GM23338 (cell line): ENCODE results near the gene SSTR1. TPM values are rescaled to one million over a fixed set of nuclear protein-coding genes. Genes with fewer than 3 reads are reported as not detected.

ENCODE experiments used
- ATAC-seq: fragments of 200-7000 bp; cut with Tn5 transposase; 3 replicates; pipeline ENCODE4 v1.9.1; 2020
- DNase-seq: peaks from one replicate; pipeline ENCODE4 v3.0.0-alpha.2; 2015; ENCODE audit warnings: low spot score
- H2AFZ ChIP-seq: fragments of 200-600 bp; sonication (generic); 2 replicates; pipeline ENCODE4 v1.8.0; 2016; ENCODE audit warnings: antibody characterized with exemption, mild to moderate bottlenecking, moderate library complexity
- H3F3A ChIP-seq: fragments of 200-600 bp; sonication (generic); replicated peaks from 2 replicates; pipeline ENCODE4 v1.8.0; 2017; ENCODE audit warnings: antibody characterized with exemption, mixed run types, low read depth
- H3K27ac ChIP-seq: fragments of 200-600 bp; sonication (generic); 2 replicates; pipeline ENCODE4 v1.6.1; 2016; ENCODE audit warnings: low read depth
- H3K27me3 ChIP-seq: fragments of 200-600 bp; sonication (generic); 2 replicates; pipeline ENCODE4 v1.8.0; 2016; ENCODE audit warnings: mild to moderate bottlenecking, mixed run types, moderate library complexity; ENCODE audit not compliant: insufficient read depth
- H3K36me3 ChIP-seq: fragments of 200-600 bp; sonication (generic); 2 replicates; pipeline ENCODE4 v1.8.0; 2016; ENCODE audit warnings: mild to moderate bottlenecking; ENCODE audit not compliant: insufficient read depth
- H3K4me1 ChIP-seq: fragments of 200-600 bp; sonication (generic); 2 replicates; pipeline ENCODE4 v1.8.0; 2016; ENCODE audit warnings: mild to moderate bottlenecking, moderate library complexity; ENCODE audit not compliant: insufficient read depth
- H3K4me2 ChIP-seq: fragments of 200-600 bp; sonication (generic); 2 replicates; pipeline ENCODE4 v1.7.1; 2017; ENCODE audit warnings: mixed run types
- H3K4me3 ChIP-seq: fragments of 200-600 bp; sonication (generic); 2 replicates; pipeline ENCODE4 v1.6.1; 2016; ENCODE audit warnings: mixed run types
- H3K79me2 ChIP-seq: fragments of 200-600 bp; sonication (generic); replicated peaks from 2 replicates; pipeline ENCODE4 v1.8.0; 2017; ENCODE audit warnings: mild to moderate bottlenecking; ENCODE audit not compliant: insufficient read depth
- H3K9me2 ChIP-seq: fragments of 200-600 bp; sonication (generic); 2 replicates; pipeline ENCODE4 v1.8.0; 2017; ENCODE audit not compliant: insufficient read depth
- H4K20me1 ChIP-seq: fragments of 200-600 bp; sonication (generic); replicated peaks from 2 replicates; pipeline ENCODE4 v1.8.0; 2017; ENCODE audit warnings: mild to moderate bottlenecking; ENCODE audit not compliant: insufficient read depth
- H3K27ac Mint-ChIP-seq: 2 replicates; pipeline ENCODE4 v1.8.0; 2020; ENCODE audit warnings: inconsistent platforms, mild to moderate bottlenecking, moderate library complexity, mixed read lengths
- H3K27me3 Mint-ChIP-seq: 3 replicates; pipeline ENCODE4 v1.8.0; 2022; ENCODE audit warnings: low read depth, mild to moderate bottlenecking, moderate library complexity, mixed read lengths, inconsistent platforms; ENCODE audit not compliant: insufficient read depth, poor library complexity
- H3K36me3 Mint-ChIP-seq: 3 replicates; pipeline ENCODE4 v1.8.0; 2021; ENCODE audit warnings: low read depth, mild to moderate bottlenecking, inconsistent platforms, moderate library complexity, mixed read lengths
- H3K4me1 Mint-ChIP-seq: 3 replicates; pipeline ENCODE4 v1.8.0; 2020; ENCODE audit warnings: mild to moderate bottlenecking, inconsistent platforms, mixed read lengths
- H3K4me3 Mint-ChIP-seq: 3 replicates; pipeline ENCODE4 v1.8.0; 2021; ENCODE audit warnings: moderate library complexity, mild to moderate bottlenecking, inconsistent platforms, mixed read lengths
- H3K9me3 Mint-ChIP-seq: 3 replicates; pipeline ENCODE4 v1.8.0; 2020; ENCODE audit warnings: moderate library complexity, mild to moderate bottlenecking, inconsistent platforms, mixed read lengths
- CREB1 ChIP-seq: fragments of 250-450 bp; sonication (Bioruptor Pico); IDR thresholded peaks from 2 replicates; pipeline ENCODE4 v1.5.0; 2020; ENCODE audit warnings: low read depth, mild to moderate bottlenecking, moderate library complexity
- EZH2 ChIP-seq: fragments of 200-600 bp; sonication (generic); IDR thresholded peaks from one replicate; pipeline ENCODE4 v1.8.0; 2017; ENCODE audit warnings: antibody characterized with exemption, mild to moderate bottlenecking, low read depth; ENCODE audit not compliant: unreplicated experiment
- EZH2phosphoT487 ChIP-seq: fragments of 200-600 bp; sonication (generic); IDR thresholded peaks from one replicate; pipeline ENCODE4 v1.8.1; 2018; ENCODE audit warnings: antibody characterized with exemption; ENCODE audit not compliant: unreplicated experiment
- JUNB ChIP-seq: IDR thresholded peaks from one replicate; pipeline ENCODE4 v1.6.1; 2016; ENCODE audit warnings: antibody characterized with exemption; ENCODE audit not compliant: unreplicated experiment
- NANOG ChIP-seq: IDR thresholded peaks from 2 replicates; pipeline ENCODE4 v1.6.1; 2016; ENCODE audit warnings: antibody characterized with exemption, borderline replicate concordance
- POLR2AphosphoS5 ChIP-seq: IDR thresholded peaks from 2 replicates; pipeline ENCODE4 v1.6.1; 2016; ENCODE audit warnings: antibody characterized with exemption, low read depth
- STAT1 ChIP-seq: IDR thresholded peaks from one replicate; pipeline ENCODE4 v1.6.1; 2016; ENCODE audit warnings: antibody characterized with exemption; ENCODE audit not compliant: unreplicated experiment
- ZNF114 ChIP-seq: fragments of 250-450 bp; sonication (Bioruptor Pico); IDR thresholded peaks from 2 replicates; pipeline ENCODE4 v1.5.0; 2020; ENCODE audit warnings: mild to moderate bottlenecking, moderate library complexity
- polyA plus RNA-seq: library from polyadenylated mRNA; unstranded; fragments of >200 nt; fragmentation: Nextera tagmentation; extraction: Ambion mirVana; gene quantifications from 2 replicates; pipeline ENCODE4 v1.2.1, GENCODE V29; 2016
- total RNA-seq: library from RNA; depleted of rRNA; stranded (reverse); fragments of >200 nt; shearing (Covaris generic); gene quantifications from 2 replicates; pipeline ENCODE4 v1.2.3, GENCODE V29; 2014
- TF ChIP-seq, protein P1 (sequence below), 2 experiments: fragments of 200-600 bp in 1 of 2; sonication (generic) in 1 of 2; conservative IDR thresholded peaks; 2 replicates each; pipeline versions ENCODE4 v1.5.1 to v1.6.1; 2016 to 2017; ENCODE audit warnings: antibody characterized with exemption in 2 of 2, low read depth in 2 of 2, mild to moderate bottlenecking in 2 of 2, moderate library complexity in 1 of 2
- TF ChIP-seq, protein P2 (sequence below): IDR thresholded peaks from 2 replicates; pipeline ENCODE4 v1.6.1; 2016; ENCODE audit warnings: antibody characterized with exemption

Gene SSTR1
- total and polyA plus RNA-seq, 2 experiments from 2014 or later = 0.42 to 0.80 TPM

- no peak overlapping the region for H3K4me3 Mint-ChIP-seq
- DNase-seq (no peak), ATAC-seq (no peak)
- Histone ChIP-seq H3K4me3 (no peak overlapping the region), H2AFZ (no peak overlapping the region), H3K27ac (no peak overlapping the region), H3K79me2 (no peaks in the 10 kb centered on the region), H3F3A (no peaks in the 10 kb centered on the region), H4K20me1 (no peaks in the 10 kb centered on the region), H3K4me2 (no peak overlapping the region), H3K36me3 (no peaks in the 10 kb centered on the region), H3K27me3 (peaks cover 89% of the 10 kb centered on the region), H3K9me2 (no peaks in the 10 kb centered on the region), H3K4me1 (peaks cover 7% of the 10 kb centered on the region; the same call in 1 of the 2 replicates)
- H3K9me3 Mint-ChIP-seq = no peaks in the 10 kb centered on the region
- no peaks in the 10 kb centered on the region for H3K36me3 Mint-ChIP-seq
- peaks cover 10% of the 10 kb centered on the region; the same call in 2 of the 3 replicates for H3K4me1 Mint-ChIP-seq
- peaks cover 26% of the 10 kb centered on the region for H3K27me3 Mint-ChIP-seq
- TF ChIP-seq POLR2AphosphoS5 = no peak
- no peak for TF ChIP-seq JUNB
- TF ChIP-seq, protein P1, sequence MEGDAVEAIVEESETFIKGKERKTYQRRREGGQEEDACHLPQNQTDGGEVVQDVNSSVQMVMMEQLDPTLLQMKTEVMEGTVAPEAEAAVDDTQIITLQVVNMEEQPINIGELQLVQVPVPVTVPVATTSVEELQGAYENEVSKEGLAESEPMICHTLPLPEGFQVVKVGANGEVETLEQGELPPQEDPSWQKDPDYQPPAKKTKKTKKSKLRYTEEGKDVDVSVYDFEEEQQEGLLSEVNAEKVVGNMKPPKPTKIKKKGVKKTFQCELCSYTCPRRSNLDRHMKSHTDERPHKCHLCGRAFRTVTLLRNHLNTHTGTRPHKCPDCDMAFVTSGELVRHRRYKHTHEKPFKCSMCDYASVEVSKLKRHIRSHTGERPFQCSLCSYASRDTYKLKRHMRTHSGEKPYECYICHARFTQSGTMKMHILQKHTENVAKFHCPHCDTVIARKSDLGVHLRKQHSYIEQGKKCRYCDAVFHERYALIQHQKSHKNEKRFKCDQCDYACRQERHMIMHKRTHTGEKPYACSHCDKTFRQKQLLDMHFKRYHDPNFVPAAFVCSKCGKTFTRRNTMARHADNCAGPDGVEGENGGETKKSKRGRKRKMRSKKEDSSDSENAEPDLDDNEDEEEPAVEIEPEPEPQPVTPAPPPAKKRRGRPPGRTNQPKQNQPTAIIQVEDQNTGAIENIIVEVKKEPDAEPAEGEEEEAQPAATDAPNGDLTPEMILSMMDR (conservative IDR thresholded peaks at IDR 0.05; ENCODE audit: low read depth in 2 of 2) = no peak
- TF ChIP-seq EZH2 = no peak
- TF ChIP-seq NANOG = no peak
- no peak for TF ChIP-seq CREB1 (CRISPR knock-in tag)
- TF ChIP-seq ZNF114 (CRISPR knock-in tag) = no peak
- no peak for TF ChIP-seq EZH2phosphoT487
- TF ChIP-seq, protein P2, sequence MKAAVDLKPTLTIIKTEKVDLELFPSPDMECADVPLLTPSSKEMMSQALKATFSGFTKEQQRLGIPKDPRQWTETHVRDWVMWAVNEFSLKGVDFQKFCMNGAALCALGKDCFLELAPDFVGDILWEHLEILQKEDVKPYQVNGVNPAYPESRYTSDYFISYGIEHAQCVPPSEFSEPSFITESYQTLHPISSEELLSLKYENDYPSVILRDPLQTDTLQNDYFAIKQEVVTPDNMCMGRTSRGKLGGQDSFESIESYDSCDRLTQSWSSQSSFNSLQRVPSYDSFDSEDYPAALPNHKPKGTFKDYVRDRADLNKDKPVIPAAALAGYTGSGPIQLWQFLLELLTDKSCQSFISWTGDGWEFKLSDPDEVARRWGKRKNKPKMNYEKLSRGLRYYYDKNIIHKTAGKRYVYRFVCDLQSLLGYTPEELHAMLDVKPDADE = no peak
- H3K27ac Mint-ChIP-seq = no peak overlapping the region
These were observed 42.6 kb downstream of the SSTR1 start for GRCh38 chr14:38250331-38250730.

GRCh38 chr14:38252066-38252710, 44.5 kb downstream of the SSTR1 start:
- DNase-seq (no peak), ATAC-seq (no peak)
- H3K27ac Mint-ChIP-seq = no peak overlapping the region
- Histone ChIP-seq H2AFZ (no peak overlapping the region), H4K20me1 (no peaks in the 10 kb centered on the region), H3K27ac (no peak overlapping the region), H3K79me2 (no peaks in the 10 kb centered on the region), H3K4me1 (peaks cover 7% of the 10 kb centered on the region; the same call in 1 of the 2 replicates), H3K36me3 (no peaks in the 10 kb centered on the region), H3K4me2 (no peak overlapping the region), H3K4me3 (no peak overlapping the region), H3K9me2 (no peaks in the 10 kb centered on the region), H3F3A (no peaks in the 10 kb centered on the region), H3K27me3 (peaks cover 90% of the 10 kb centered on the region)
- peaks cover 39% of the 10 kb centered on the region for H3K27me3 Mint-ChIP-seq
- no peaks in the 10 kb centered on the region for H3K36me3 Mint-ChIP-seq
- no peak overlapping the region for H3K4me3 Mint-ChIP-seq
- no peaks in the 10 kb centered on the region; the same call in 2 of the 3 replicates for H3K9me3 Mint-ChIP-seq
- H3K4me1 Mint-ChIP-seq = peaks cover 17% of the 10 kb centered on the region
- TF ChIP-seq STAT1 (no peak), NANOG (no peak), JUNB (no peak)
- TF ChIP-seq, protein P1 (conservative IDR thresholded peaks at IDR 0.05; ENCODE audit: low read depth in 2 of 2) = no peak
